Upper lobe of left lung (tissue), 6 donors: ENCODE data around the gene NPHP3. TPM values are rescaled to one million over a fixed set of nuclear protein-coding genes. Genes with fewer than 3 reads are reported as not detected.

Source experiments
- ATAC-seq, 2 donors: fragments of 200-7000 bp; cut with Tn5 transposase; one replicate each; pipeline ENCODE4 v1.9.1; 2022; ENCODE audit warnings: mild to moderate bottlenecking in 2 of 2, moderate library complexity in 2 of 2; ENCODE audit not compliant: low FRiP score in 2 of 2
- DNase-seq, 2 donors: peaks; one replicate each; pipeline ENCODE4 v3.0.0-alpha.2; 2019 to 2020
- H3K27ac ChIP-seq, 4 donors: fragments of 200-600 bp; sonication (generic); one replicate each; pipeline ENCODE4 v1.5.1; 2016 to 2019
- H3K27me3 ChIP-seq, 4 donors: fragments of 200-600 bp; sonication (generic); one replicate each; pipeline ENCODE4 v1.5.1; 2017 to 2019
- H3K36me3 ChIP-seq, 4 donors: fragments of 200-600 bp; sonication (generic); one replicate each; pipeline ENCODE4 v1.5.1; 2016 to 2019
- H3K4me1 ChIP-seq, 4 donors: fragments of 200-600 bp; sonication (generic); one replicate each; pipeline ENCODE4 v1.5.1; 2018 to 2019
- H3K4me3 ChIP-seq, 4 donors: fragments of 200-600 bp; sonication (generic); one replicate each; pipeline ENCODE4 v1.5.1; 2017 to 2019; ENCODE audit warnings: mild to moderate bottlenecking in 2 of 4, moderate library complexity in 1 of 4
- H3K9me3 ChIP-seq, 4 donors: fragments of 200-600 bp; sonication (generic); one replicate each; pipeline ENCODE4 v1.5.1; 2018 to 2019
- EP300 ChIP-seq, 4 donors: sonication (generic); formaldehyde crosslinking; IDR thresholded peaks; one replicate each; pipeline ENCODE4 v1.5.1; 2017; ENCODE audit warnings: antibody characterized with exemption in 4 of 4, control low read depth in 2 of 4
- POLR2A ChIP-seq, 4 donors: fragments of 450-650 bp; IDR thresholded peaks; one replicate each; pipeline ENCODE4 v1.5.1; 2016 to 2017; ENCODE audit warnings: antibody characterized with exemption in 4 of 4, mild to moderate bottlenecking in 2 of 4
- POLR2AphosphoS5 ChIP-seq, 2 donors: sonication (generic); formaldehyde crosslinking; IDR thresholded peaks; one replicate each; pipeline ENCODE4 v1.5.1; 2017; ENCODE audit warnings: antibody characterized with exemption in 2 of 2
- WGBS, 2 donors: methylation state at CpG; one replicate each; pipeline ENCODE4 v1.1.5; 2017 to 2018; 5-methylcytosine and 5-hydroxymethylcytosine counted together
- total RNA-seq, 6 donors: library from RNA; depleted of rRNA in 4 of 6; stranded (reverse); fragments of >200 nt in 4 of 6; gene quantifications; one replicate each; pipeline versions ENCODE4 v1.1.0 to v1.2.1, GENCODE V29; 2016 to 2021
- TF ChIP-seq, protein P1 (sequence below), 6 experiments: fragments of 450-650 bp in 4 of 6; fragments of 200-600 bp in 2 of 6; sonication (generic) in 2 of 6; IDR thresholded peaks; one replicate each; pipeline ENCODE4 v1.5.1; 2016 to 2019; ENCODE audit warnings: antibody characterized with exemption in 6 of 6
- donor health status: DM: no; HTN: no; CAD: no; lungs with moderate emphysema.
- donor health status: DM: no; HTN: yes; CAD: no; lungs with severe emphysema.

The NPHP3 gene
- total RNA-seq, 6 donors from 2014 or later: 21.1 to 78.6 (median 30.7) TPM

DNA sequence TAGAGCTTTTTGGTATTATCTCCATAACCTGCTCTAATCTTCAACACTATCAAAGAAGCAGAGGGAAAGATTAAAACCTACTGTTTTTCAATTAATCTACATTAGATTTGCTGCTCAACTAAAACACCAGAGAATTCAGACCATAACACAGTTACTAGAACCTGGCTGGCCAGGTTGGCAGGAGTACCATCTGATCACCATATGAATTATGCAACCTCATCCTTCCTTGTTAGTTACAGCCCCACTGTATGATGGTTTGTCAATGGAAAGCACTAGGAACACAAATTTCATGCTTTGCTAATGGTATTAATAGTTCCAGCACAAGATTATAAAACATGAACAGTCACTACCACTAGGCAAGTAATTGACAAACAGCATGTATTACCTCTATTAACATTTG is 5.8 kb downstream of the NPHP3 start:
- DNase-seq: no peak
- Histone ChIP-seq H3K27ac (no peak overlapping the region), H3K4me1 (peaks cover 16 to 24% (median 22%) of the 10 kb centered on the region in 4 donors), H3K9me3 (no peaks in the 10 kb centered on the region), H3K4me3 (no peak overlapping the region), H3K27me3 (no peaks in the 10 kb centered on the region), H3K36me3 (peaks cover 3 to 66% (median 13%) of the 10 kb centered on the region in 4 donors)
- TF ChIP-seq, protein P1, sequence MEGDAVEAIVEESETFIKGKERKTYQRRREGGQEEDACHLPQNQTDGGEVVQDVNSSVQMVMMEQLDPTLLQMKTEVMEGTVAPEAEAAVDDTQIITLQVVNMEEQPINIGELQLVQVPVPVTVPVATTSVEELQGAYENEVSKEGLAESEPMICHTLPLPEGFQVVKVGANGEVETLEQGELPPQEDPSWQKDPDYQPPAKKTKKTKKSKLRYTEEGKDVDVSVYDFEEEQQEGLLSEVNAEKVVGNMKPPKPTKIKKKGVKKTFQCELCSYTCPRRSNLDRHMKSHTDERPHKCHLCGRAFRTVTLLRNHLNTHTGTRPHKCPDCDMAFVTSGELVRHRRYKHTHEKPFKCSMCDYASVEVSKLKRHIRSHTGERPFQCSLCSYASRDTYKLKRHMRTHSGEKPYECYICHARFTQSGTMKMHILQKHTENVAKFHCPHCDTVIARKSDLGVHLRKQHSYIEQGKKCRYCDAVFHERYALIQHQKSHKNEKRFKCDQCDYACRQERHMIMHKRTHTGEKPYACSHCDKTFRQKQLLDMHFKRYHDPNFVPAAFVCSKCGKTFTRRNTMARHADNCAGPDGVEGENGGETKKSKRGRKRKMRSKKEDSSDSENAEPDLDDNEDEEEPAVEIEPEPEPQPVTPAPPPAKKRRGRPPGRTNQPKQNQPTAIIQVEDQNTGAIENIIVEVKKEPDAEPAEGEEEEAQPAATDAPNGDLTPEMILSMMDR (IDR thresholded peaks at IDR 0.05): no peak
- TF ChIP-seq POLR2AphosphoS5 (IDR thresholded peaks at IDR 0.05): no peak
- no peak for TF ChIP-seq POLR2A (IDR thresholded peaks at IDR 0.05)
- no peak for TF ChIP-seq EP300 (IDR thresholded peaks at IDR 0.05)
- no peak for ATAC-seq

DNA sequence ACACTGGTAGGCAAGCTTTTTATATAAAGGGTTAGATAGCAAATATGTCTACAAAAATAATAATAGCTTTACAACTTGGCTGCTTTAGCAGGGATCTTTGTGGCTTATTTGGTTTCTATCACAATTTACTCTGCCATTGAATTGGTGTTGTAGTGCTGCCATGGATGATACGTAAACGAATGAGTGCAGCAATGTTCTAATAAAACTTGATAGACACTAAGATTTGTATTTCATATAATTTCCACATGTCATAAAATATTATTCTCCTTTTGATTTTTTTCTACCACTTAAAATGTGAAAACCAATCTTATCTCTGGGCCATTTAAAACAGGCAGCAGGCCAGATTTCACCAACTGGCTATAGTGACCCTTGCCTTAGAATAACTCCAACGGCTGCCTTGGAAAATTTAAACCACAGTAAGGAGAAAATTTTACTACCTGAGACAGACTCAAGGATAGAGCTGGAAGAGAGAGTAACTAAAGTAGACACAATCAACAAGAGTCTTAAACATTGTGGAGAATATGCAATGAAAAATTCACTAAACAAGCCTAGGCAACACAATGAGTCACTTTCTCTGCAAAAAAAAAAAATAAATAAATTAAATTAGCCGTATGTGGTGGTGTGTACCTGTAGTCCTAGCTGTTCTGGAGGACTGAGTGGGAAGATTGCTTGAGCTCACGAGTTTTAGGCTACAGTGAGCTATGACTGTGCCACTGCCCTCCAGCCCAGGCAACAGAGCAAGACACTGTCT is 8.1 kb downstream of the NPHP3 start:
- ATAC-seq: no peak
- no peak for DNase-seq
- Histone ChIP-seq H3K27ac (no peak overlapping the region), H3K27me3 (no peaks in the 10 kb centered on the region), H3K4me1 (peaks cover 0 to 3% (median under 1%) of the 10 kb centered on the region in 4 donors), H3K4me3 (no peak overlapping the region), H3K36me3 (peaks cover 6 to 87% (median 22%) of the 10 kb centered on the region in 4 donors), H3K9me3 (no peaks in the 10 kb centered on the region)
- WGBS, 2 donors: 90% methylated on average over 5 of the region's 5 CpGs
- TF ChIP-seq POLR2AphosphoS5 (IDR thresholded peaks at IDR 0.05): no peak
- no peak for TF ChIP-seq EP300 (IDR thresholded peaks at IDR 0.05)
- TF ChIP-seq, protein P1 (IDR thresholded peaks at IDR 0.05): no peak
- TF ChIP-seq POLR2A (IDR thresholded peaks at IDR 0.05): no peak

DNA sequence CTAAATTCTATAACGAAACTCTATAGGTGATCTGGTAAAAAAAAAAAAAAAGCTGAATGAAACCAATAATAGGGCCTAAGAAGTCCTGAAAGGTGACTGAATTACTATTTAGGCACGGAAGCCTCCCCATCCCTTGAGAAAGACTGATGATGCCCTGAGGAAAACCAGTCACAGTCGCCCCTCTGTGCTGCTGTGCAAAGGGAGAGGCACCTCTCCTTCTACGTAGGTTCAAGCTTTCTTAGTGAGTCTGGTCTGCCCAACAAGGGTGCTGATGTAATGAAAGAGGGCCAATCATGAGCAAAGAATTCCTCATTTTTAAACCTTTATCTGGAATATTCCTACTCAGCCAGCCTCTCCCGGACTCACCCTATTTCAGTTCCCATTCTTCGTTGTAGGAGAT is 11.9 kb downstream of the NPHP3 start:
- no peak overlapping the region for H3K4me3 ChIP-seq
- H3K4me1 ChIP-seq: no peaks in the 10 kb centered on the region
- ATAC-seq (no peak), DNase-seq (no peak)
- TF ChIP-seq EP300 (IDR thresholded peaks at IDR 0.05) (no peak), POLR2AphosphoS5 (IDR thresholded peaks at IDR 0.05) (no peak), POLR2A (IDR thresholded peaks at IDR 0.05) (no peak)
- TF ChIP-seq, protein P1 (IDR thresholded peaks at IDR 0.05): no peak
- no peaks in the 10 kb centered on the region for H3K9me3 ChIP-seq
- peaks cover 15 to 83% (median 29%) of the 10 kb centered on the region in 4 donors for H3K36me3 ChIP-seq
- no peaks in the 10 kb centered on the region for H3K27me3 ChIP-seq
- no peak overlapping the region for H3K27ac ChIP-seq
- 97 to 98% methylated on average over 6 of the region's 6 CpGs for WGBS, 2 donors

DNA sequence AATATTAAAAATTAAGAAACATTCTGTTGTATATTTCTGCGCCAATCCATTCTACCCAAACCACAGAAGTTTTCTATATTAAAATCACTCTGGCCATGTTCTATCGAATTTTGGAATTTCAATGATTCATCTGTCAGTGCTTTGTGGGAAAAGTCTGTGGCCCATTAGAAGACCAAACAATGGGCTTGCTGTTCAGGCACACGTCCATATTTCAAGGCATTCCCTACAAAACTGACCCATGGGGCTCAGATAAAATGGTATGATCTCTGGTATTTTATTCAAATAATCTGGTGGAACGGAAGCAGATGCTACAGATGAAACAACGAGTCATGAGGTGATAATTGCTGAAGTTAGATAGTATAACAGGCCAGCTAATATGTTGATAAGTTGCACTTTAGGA is 12.4 kb downstream of the NPHP3 start:
- Histone ChIP-seq H3K27me3 (no peaks in the 10 kb centered on the region), H3K27ac (no peak overlapping the region), H3K9me3 (no peaks in the 10 kb centered on the region), H3K4me3 (no peak overlapping the region), H3K4me1 (no peaks in the 10 kb centered on the region), H3K36me3 (peaks cover 15 to 83% (median 29%) of the 10 kb centered on the region in 4 donors)
- DNase-seq (no peak), ATAC-seq (no peak)
- TF ChIP-seq POLR2AphosphoS5 (IDR thresholded peaks at IDR 0.05): no peak
- no peak for TF ChIP-seq POLR2A (IDR thresholded peaks at IDR 0.05)
- no peak for TF ChIP-seq EP300 (IDR thresholded peaks at IDR 0.05)
- TF ChIP-seq, protein P1 (IDR thresholded peaks at IDR 0.05): no peak
- WGBS, 2 donors: 94 to 96% methylated on average over 5 of the region's 5 CpGs

DNA sequence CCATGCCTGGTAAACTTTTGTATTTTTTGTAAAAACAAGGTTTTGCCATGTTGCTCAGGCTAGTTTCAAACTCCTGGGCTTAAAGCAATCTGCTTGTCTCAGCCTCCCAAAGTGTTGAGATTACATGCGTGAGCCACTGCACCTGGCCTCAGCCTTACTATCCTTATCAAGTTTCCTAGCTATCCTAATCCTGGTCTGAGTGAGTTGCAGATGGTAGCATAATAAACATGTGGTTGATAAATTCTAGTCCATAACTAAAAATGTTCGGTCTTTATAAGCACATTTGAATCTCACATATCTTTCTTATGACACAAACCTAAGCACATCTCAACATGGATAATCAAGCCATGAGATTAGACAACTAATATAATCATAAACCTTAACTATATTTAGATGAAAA is 18.5 kb downstream of the NPHP3 start:
- TF ChIP-seq, protein P1 (IDR thresholded peaks at IDR 0.05): no peak
- TF ChIP-seq EP300 (IDR thresholded peaks at IDR 0.05) (no peak), POLR2AphosphoS5 (IDR thresholded peaks at IDR 0.05) (no peak), POLR2A (IDR thresholded peaks at IDR 0.05) (no peak)
- DNase-seq (no peak), ATAC-seq (no peak)
- Histone ChIP-seq H3K36me3 (peaks cover 23 to 90% (median 38%) of the 10 kb centered on the region in 4 donors), H3K4me3 (no peak overlapping the region), H3K4me1 (no peaks in the 10 kb centered on the region), H3K27me3 (no peaks in the 10 kb centered on the region), H3K9me3 (no peaks in the 10 kb centered on the region), H3K27ac (no peak overlapping the region)
- 96 to 98% methylated on average over 2 of the region's 2 CpGs for WGBS, 2 donors
